ENCODE data around the gene RAB7A.
"Not testable (repeated sequence)": the region's sequence is repeated elsewhere in the genome, so short reads cannot be mapped to it uniquely, and the experiment has no call there.

Gene RAB7A

GRCh38 chr3:128712848-128713247 lies 13.1 kb upstream of the RAB7A start:
- no peak for DNase-seq (ENCODE audit: low read depth)

- DNase-seq (ENCODE audit: low read depth), result no peak
Observed at GRCh38 chr3:128714887-128715491, 11.0 kb upstream of the RAB7A start.

GRCh38 chr3:128718892-128719291 lies 7.1 kb upstream of the RAB7A start:
- not testable (repeated sequence) for DNase-seq (ENCODE audit: low read depth)

- no peak for DNase-seq (ENCODE audit: low read depth)
Observed at GRCh38 chr3:128720891-128721290, 5.1 kb upstream of the RAB7A start.

GRCh38 chr3:128723477-128723876 lies 2.5 kb upstream of the RAB7A start:
- DNase-seq (ENCODE audit: low read depth), result no peak

- DNase-seq (ENCODE audit: low read depth), result no peak
Observed at GRCh38 chr3:128725547-128726022, 398 bp upstream of the RAB7A start.

- no peak for DNase-seq (ENCODE audit: low read depth)
Observed at GRCh38 chr3:128727059-128727458, 1.1 kb downstream of the RAB7A start.

GRCh38 chr3:128727485-128727884 lies 1.5 kb downstream of the RAB7A start:
- no peak for DNase-seq (ENCODE audit: low read depth)

GRCh38 chr3:128727996-128728395 lies 2.0 kb downstream of the RAB7A start:
- peak; percentile 39 for DNase-seq (ENCODE audit: low read depth)

GRCh38 chr3:128728521-128728920 lies 2.5 kb downstream of the RAB7A start:
- not testable (repeated sequence) for DNase-seq (ENCODE audit: low read depth)

GRCh38 chr3:128730471-128730870 lies 4.5 kb downstream of the RAB7A start:
- no peak for DNase-seq (ENCODE audit: low read depth)

- no peak for DNase-seq (ENCODE audit: low read depth)
Observed at GRCh38 chr3:128734523-128735189, 8.7 kb downstream of the RAB7A start.

GRCh38 chr3:128735287-128735686 lies 9.3 kb downstream of the RAB7A start:
- DNase-seq (ENCODE audit: low read depth), result no peak

- DNase-seq (ENCODE audit: low read depth), result no peak
Observed at GRCh38 chr3:128735884-128736283, 9.9 kb downstream of the RAB7A start.

GRCh38 chr3:128736601-128737000 lies 10.6 kb downstream of the RAB7A start:
- no peak for DNase-seq (ENCODE audit: low read depth)

- no peak for DNase-seq (ENCODE audit: low read depth)
Observed at GRCh38 chr3:128740621-128741020, 14.6 kb downstream of the RAB7A start.

- no peak for DNase-seq (ENCODE audit: low read depth)
Observed at GRCh38 chr3:128742821-128743594, 17.0 kb downstream of the RAB7A start.

- no peak for DNase-seq (ENCODE audit: low read depth)
Observed at GRCh38 chr3:128745742-128746141, 19.8 kb downstream of the RAB7A start.

- DNase-seq (ENCODE audit: low read depth), result no peak
Observed at GRCh38 chr3:128746881-128747280, 20.9 kb downstream of the RAB7A start.

- DNase-seq (ENCODE audit: low read depth), result no peak
Observed at GRCh38 chr3:128748557-128748956, 22.6 kb downstream of the RAB7A start.

GRCh38 chr3:128749035-128749434 lies 23.1 kb downstream of the RAB7A start:
- DNase-seq (ENCODE audit: low read depth), result no peak

- not testable (repeated sequence) for DNase-seq (ENCODE audit: low read depth)
Observed at GRCh38 chr3:128749561-128749960, 23.6 kb downstream of the RAB7A start.

GRCh38 chr3:128753715-128754114 lies 27.7 kb downstream of the RAB7A start:
- DNase-seq (ENCODE audit: low read depth), result no peak

Measured in HS-27A (cell line).